ENCODE data around the gene EIF5B. TPM values are rescaled to one million over a fixed set of nuclear protein-coding genes. Genes with fewer than 3 reads are reported as not detected.
"Not testable (repeated sequence)": the region's sequence is repeated elsewhere in the genome, so short reads cannot be mapped to it uniquely, and the experiment has no call there.

EIF5B gene
- polyA plus RNA-seq, 1 experiment: 4.8 TPM

DNA sequence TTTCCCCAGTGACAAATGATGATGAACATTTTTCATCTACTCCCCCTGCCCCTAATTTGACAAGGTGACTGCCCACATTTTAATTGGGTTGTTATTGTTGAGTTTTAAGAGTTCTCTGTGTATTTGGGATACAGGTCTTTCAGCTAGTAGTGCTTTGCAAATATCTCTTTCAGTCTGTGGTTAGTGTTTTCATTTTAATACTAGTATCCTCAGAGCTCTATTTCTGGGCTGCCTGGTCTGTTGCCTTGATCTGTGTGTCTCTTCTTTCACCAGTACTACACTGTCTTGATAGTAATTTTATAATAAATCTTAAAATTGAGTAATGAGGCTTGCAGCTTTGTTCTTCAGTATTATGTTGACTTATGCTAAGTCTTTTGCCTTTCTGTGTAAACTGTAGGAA is 19.7 kb downstream of the EIF5B start:
- Histone ChIP-seq H3K4me3 (ENCODE audit: low read depth, low read length) (no peak overlapping the region), H3K36me3 (ENCODE audit: control insufficient read depth, insufficient read depth, low read length) (no peaks in the 10 kb centered on the region; the same call in 1 of the 2 replicates), H3K27me3 (ENCODE audit: control insufficient read depth, insufficient read depth, low read length) (no peaks in the 10 kb centered on the region)
- TF ChIP-seq, protein P1, sequence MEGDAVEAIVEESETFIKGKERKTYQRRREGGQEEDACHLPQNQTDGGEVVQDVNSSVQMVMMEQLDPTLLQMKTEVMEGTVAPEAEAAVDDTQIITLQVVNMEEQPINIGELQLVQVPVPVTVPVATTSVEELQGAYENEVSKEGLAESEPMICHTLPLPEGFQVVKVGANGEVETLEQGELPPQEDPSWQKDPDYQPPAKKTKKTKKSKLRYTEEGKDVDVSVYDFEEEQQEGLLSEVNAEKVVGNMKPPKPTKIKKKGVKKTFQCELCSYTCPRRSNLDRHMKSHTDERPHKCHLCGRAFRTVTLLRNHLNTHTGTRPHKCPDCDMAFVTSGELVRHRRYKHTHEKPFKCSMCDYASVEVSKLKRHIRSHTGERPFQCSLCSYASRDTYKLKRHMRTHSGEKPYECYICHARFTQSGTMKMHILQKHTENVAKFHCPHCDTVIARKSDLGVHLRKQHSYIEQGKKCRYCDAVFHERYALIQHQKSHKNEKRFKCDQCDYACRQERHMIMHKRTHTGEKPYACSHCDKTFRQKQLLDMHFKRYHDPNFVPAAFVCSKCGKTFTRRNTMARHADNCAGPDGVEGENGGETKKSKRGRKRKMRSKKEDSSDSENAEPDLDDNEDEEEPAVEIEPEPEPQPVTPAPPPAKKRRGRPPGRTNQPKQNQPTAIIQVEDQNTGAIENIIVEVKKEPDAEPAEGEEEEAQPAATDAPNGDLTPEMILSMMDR (IDR thresholded peaks at IDR 0.05; ENCODE audit: insufficient read depth, low read depth, low read length): no peak
- DNase-seq (ENCODE audit: low read depth): no peak
- CTCF ChIA-PET: interaction anchor here (2.0 kb wide), 1 partner anchor 20 kb away, joined by 7 read pairs; the partner anchor contains the start of genes EIF5B and TXNDC9
- POLR2A ChIA-PET: interaction anchor here (0.6 kb wide), 1 partner anchor 9 kb away, joined by 3 read pairs; no protein-coding TSS in a partner anchor

GRCh38 chr2:99365661-99366060 is 28.5 kb downstream of the EIF5B start:
- ChIA-PET POLR2A (interaction anchor here (0.6 kb wide), 1 partner anchor 9 kb away, joined by 3 read pairs; no protein-coding TSS in a partner anchor), CTCF (interaction anchor here (0.6 to 1.3 kb wide), 4 partner anchors 19 to 124 kb away, joined by 3 to 4 read pairs (median 3); partner anchors contain the start of gene REV1)
- H3K4me3 ChIP-seq (ENCODE audit: low read depth, low read length): no peak overlapping the region
- peaks cover 2% of the 10 kb centered on the region for H3K36me3 ChIP-seq (ENCODE audit: control insufficient read depth, insufficient read depth, low read length)
- H3K27me3 ChIP-seq (ENCODE audit: control insufficient read depth, insufficient read depth, low read length): no peaks in the 10 kb centered on the region
- no peak for DNase-seq (ENCODE audit: low read depth)
- TF ChIP-seq, protein P1 (IDR thresholded peaks at IDR 0.05; ENCODE audit: insufficient read depth, low read depth, low read length): no peak

DNA sequence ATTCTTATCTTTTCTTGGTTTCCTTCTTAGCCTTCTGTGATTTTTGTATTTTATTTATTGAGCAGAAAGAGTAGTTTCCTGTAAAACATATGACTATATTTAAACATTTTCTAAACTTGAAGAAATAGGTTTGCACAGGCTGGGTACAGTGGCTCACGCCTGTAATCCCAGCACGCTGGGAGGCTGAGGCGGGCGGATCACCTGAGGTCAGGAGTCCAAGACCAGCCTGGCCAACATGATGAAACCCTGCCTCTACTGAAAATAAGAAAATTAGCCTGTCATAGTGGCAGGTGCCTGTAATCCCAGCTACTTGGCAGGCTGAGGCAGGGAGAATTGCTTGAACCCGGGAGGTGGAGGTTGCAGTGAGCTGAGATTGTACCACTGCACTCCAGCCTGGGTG is 31.7 kb downstream of the EIF5B start:
- CTCF ChIA-PET; H3K4me3 ChIP-seq (ENCODE audit: low read depth, low read length); POLR2A ChIA-PET; DNase-seq (ENCODE audit: low read depth); H3K27me3 ChIP-seq (ENCODE audit: control insufficient read depth, insufficient read depth, low read length); H3K36me3 ChIP-seq (ENCODE audit: control insufficient read depth, insufficient read depth, low read length): not testable (repeated sequence)

- ChIA-PET CTCF (interaction anchor here (1.0 kb wide), 1 partner anchor 10 kb away, joined by 5 read pairs; no protein-coding TSS in a partner anchor), POLR2A (no interaction called here)
- DNase-seq (ENCODE audit: low read depth): no peak
- TF ChIP-seq, protein P1 (IDR thresholded peaks at IDR 0.05; ENCODE audit: insufficient read depth, low read depth, low read length): no peak
- peaks cover 5% of the 10 kb centered on the region for H3K36me3 ChIP-seq (ENCODE audit: control insufficient read depth, insufficient read depth, low read length)
- no peaks in the 10 kb centered on the region for H3K27me3 ChIP-seq (ENCODE audit: control insufficient read depth, insufficient read depth, low read length)
- no peak overlapping the region for H3K4me3 ChIP-seq (ENCODE audit: low read depth, low read length)
Observed at GRCh38 chr2:99373144-99373543, 36.0 kb downstream of the EIF5B start.

- TF ChIP-seq, protein P1 (IDR thresholded peaks at IDR 0.05; ENCODE audit: insufficient read depth, low read depth, low read length): no peak
- H3K4me3 ChIP-seq (ENCODE audit: low read depth, low read length): no peak overlapping the region
- no peaks in the 10 kb centered on the region for H3K27me3 ChIP-seq (ENCODE audit: control insufficient read depth, insufficient read depth, low read length)
- peaks cover 5% of the 10 kb centered on the region for H3K36me3 ChIP-seq (ENCODE audit: control insufficient read depth, insufficient read depth, low read length)
- POLR2A ChIA-PET: no interaction called here
- no peak for DNase-seq (ENCODE audit: low read depth)
- CTCF ChIA-PET: no interaction called here
Observed at GRCh38 chr2:99374747-99375146, 37.6 kb downstream of the EIF5B start.

DNA sequence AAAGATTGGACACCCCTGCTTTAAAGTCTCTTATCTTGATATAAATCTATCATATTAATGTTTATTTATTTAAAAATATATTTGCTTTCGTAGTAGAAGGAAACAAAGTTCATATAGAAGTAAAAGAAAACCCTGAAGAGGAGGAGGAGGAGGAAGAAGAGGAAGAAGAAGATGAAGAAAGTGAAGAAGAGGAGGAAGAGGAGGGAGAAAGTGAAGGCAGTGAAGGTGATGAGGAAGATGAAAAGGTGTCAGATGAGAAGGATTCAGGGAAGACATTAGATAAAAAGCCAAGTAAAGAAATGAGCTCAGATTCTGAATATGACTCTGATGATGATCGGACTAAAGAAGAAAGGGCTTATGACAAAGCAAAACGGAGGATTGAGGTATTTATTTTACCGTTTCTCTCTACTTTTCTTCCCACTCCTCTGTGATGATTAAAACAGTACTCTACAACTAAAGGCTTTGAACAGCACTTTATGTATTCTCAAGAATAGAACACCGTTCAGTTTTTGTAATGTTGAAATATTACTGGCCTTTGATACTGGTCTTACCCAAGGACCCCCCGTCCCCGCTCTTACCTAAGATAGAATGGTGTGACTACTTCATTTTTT is 39.2 kb downstream of the EIF5B start:
- Histone ChIP-seq H3K36me3 (ENCODE audit: control insufficient read depth, insufficient read depth, low read length) (peaks cover 5% of the 10 kb centered on the region), H3K27me3 (ENCODE audit: control insufficient read depth, insufficient read depth, low read length) (no peaks in the 10 kb centered on the region), H3K4me3 (ENCODE audit: low read depth, low read length) (no peak overlapping the region)
- DNase-seq (ENCODE audit: low read depth): no peak
- CTCF ChIA-PET: no interaction called here
- TF ChIP-seq, protein P1 (IDR thresholded peaks at IDR 0.05; ENCODE audit: insufficient read depth, low read depth, low read length): no peak
- POLR2A ChIA-PET: no interaction called here

All from BJ (cell line).